MG63 (cell line): ENCODE measurements around the gene TBX3. TPM values are rescaled to one million over a fixed set of nuclear protein-coding genes. Genes with fewer than 3 reads are reported as not detected.

Experiments
- DNase-seq: peaks from one replicate; pipeline ENCODE4 v3.0.0-alpha.2; 2020
- H3K27me3 ChIP-seq: fragments of 250-450 bp; sonication (Bioruptor Pico); 2 replicates; pipeline ENCODE4 v1.5.1; 2020; ENCODE audit warnings: mild to moderate bottlenecking, moderate library complexity
- H3K36me3 ChIP-seq: fragments of 250-450 bp; sonication (Bioruptor Pico); 2 replicates; pipeline ENCODE4 v1.5.1; 2020; ENCODE audit warnings: mild to moderate bottlenecking, moderate library complexity
- H3K4me3 ChIP-seq: fragments of 250-450 bp; sonication (Bioruptor Pico); 2 replicates; pipeline ENCODE4 v1.5.1; 2020; ENCODE audit warnings: mild to moderate bottlenecking, moderate library complexity
- H3K9me3 ChIP-seq: fragments of 250-450 bp; sonication (Bioruptor Pico); 2 replicates; pipeline ENCODE4 v1.5.1; 2020; ENCODE audit warnings: mild to moderate bottlenecking, moderate library complexity
- total RNA-seq: library from RNA; depleted of rRNA; stranded (reverse); fragments of >200 nt; shearing (Covaris generic); gene quantifications from 2 replicates; pipeline ENCODE4 v1.2.3, GENCODE V29; 2014; ENCODE audit warnings: low replicate concordance

The TBX3 gene
- total RNA-seq, 1 experiment from 2014 or later = 7.1 TPM

DNA sequence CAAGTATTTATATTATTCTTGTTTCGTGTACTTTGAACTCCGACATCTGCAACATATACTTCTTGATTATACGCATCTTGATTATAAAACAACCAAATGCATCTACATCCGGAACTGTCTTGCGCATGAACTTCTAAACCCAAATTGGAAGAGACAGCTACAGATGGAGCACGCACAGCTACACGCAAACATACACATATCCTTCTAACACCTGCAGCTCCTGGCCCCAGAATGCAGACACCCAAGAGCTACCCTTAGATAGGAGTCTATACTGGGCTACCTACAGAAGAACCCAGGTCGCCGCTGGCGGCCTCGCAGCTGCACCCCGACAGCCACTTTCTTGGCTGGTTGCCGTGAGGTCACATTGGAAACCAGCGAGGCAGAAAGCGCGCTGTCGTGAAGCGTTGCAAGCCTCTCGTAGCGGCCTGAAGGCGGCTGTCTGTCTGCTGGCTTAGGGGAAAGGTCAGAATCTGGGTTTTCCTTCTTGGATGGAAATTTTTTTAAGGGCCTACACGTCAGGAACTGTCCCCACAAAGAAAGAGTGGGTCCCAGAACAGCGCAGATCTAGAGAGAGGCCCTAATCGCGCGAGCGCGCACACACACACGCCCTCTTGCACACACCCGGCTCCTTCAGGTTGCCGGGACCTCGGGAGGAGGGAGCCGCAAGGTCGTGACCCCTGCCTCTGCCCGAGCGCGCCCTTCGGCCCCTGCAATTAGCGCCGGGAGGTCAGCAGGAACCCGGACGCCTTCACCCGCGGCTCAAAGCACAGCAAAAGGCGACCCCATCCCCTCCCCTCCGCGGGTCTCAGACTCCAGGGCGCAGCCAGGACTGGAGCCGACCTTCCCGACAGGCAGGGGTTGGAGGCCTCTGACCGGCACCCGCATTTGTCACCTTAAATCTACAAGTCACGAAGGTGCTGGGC, 17.0 kb downstream of the TBX3 start:
- Histone ChIP-seq H3K36me3 (no peaks in the 10 kb centered on the region; the same call in 1 of the 2 replicates), H3K9me3 (no peaks in the 10 kb centered on the region), H3K4me3 (no peak overlapping the region), H3K27me3 (no peaks in the 10 kb centered on the region)
- DNase-seq = no peak

- H3K36me3 ChIP-seq = no peaks in the 10 kb centered on the region
- no peak overlapping the region for H3K4me3 ChIP-seq
- H3K27me3 ChIP-seq = no peaks in the 10 kb centered on the region
- H3K9me3 ChIP-seq = no peaks in the 10 kb centered on the region
- no peak for DNase-seq
Measured at GRCh38 chr12:114665411-114666260, 18.3 kb downstream of the TBX3 start.

DNA sequence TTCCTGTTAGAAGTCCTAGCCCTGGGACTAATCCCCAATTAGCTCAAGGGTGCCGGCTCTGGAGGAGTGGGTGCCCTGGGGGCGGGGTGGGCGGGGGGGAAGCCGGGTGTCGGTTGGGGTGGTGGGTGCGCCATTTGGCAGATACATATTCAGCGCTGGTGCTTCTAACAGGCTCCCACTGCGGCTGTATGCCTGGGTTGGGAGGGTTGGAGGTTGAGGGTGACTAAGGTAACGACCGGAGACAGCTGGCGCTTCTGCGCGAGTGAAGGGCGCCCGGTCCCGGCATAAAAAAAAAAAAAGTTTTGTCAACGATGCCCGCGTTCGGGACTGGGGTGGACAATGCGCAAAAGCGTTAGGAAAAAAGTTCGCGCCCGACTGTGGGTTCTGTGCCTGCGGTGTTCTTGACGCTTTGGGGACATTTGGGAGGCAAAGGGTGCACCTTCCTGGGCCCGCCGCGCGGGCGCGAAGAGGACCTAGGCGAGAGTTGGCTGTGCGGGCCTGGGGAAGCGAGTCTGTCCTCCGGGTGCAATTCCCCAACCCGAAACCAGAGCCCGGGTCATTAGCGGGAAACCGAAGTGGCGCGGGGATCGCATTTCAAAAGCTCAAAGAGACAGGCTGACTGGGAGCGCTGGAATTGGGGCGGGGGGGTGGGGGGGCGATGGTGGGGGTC, 19.2 kb downstream of the TBX3 start:
- no peak overlapping the region for H3K4me3 ChIP-seq
- H3K27me3 ChIP-seq = no peaks in the 10 kb centered on the region
- no peaks in the 10 kb centered on the region for H3K9me3 ChIP-seq
- no peaks in the 10 kb centered on the region for H3K36me3 ChIP-seq
- DNase-seq = no peak

- no peak overlapping the region for H3K4me3 ChIP-seq
- no peaks in the 10 kb centered on the region for H3K36me3 ChIP-seq
- DNase-seq = peak; percentile 70
- H3K27me3 ChIP-seq = no peaks in the 10 kb centered on the region
- H3K9me3 ChIP-seq = no peaks in the 10 kb centered on the region
Measured at GRCh38 chr12:114662512-114663177, 21.3 kb downstream of the TBX3 start.

DNA sequence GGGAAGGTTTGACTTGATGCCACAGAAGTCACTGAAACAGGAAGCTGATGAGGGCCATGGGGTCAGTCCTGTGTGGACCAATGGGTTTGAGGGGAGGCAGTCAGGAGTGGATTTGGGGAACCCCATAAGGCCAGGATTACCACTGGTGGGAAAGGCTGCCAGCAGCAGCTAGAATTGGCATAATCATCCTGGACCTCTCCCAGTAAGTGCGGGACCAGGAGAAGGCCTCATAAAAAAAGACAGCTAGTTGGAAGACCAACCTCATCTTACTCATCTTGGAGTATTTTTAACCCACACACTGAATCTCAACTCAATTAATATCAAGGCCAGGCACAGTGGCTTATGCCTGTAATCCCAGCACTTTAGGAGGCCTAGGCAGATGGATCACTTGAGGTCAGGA, 22.7 kb downstream of the TBX3 start:
- H3K9me3 ChIP-seq = no peaks in the 10 kb centered on the region
- no peaks in the 10 kb centered on the region for H3K36me3 ChIP-seq
- no peaks in the 10 kb centered on the region for H3K27me3 ChIP-seq
- peak; percentile 53 for DNase-seq
- no peak overlapping the region for H3K4me3 ChIP-seq

- H3K9me3 ChIP-seq = no peaks in the 10 kb centered on the region
- H3K27me3 ChIP-seq = no peaks in the 10 kb centered on the region
- no peak overlapping the region for H3K4me3 ChIP-seq
- H3K36me3 ChIP-seq = no peaks in the 10 kb centered on the region
- no peak for DNase-seq
Measured at GRCh38 chr12:114659084-114659483, 24.9 kb downstream of the TBX3 start.

DNA sequence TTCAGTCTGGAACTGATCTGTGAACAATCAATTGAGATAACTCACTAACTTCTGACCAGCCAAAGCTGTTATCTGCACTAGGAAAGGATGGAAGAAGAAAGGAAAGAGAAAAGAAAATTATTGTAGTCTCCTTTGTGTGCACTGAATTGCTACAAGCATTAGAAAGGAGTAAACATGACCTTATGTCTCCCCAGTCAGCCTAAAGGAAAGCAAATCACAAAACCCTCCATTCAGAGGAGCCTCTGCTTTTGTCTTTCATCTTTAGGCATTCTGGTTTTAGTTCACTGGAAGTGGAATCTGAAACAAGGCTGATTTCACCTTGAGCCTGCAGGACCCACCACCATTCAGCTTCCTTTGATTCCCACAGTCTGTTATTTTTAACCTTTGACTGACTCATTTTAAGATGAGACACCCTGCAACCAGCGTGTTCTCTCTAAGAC, 26.0 kb downstream of the TBX3 start:
- no peak for DNase-seq
- no peaks in the 10 kb centered on the region for H3K36me3 ChIP-seq
- no peaks in the 10 kb centered on the region for H3K27me3 ChIP-seq
- H3K4me3 ChIP-seq = no peak overlapping the region
- no peaks in the 10 kb centered on the region for H3K9me3 ChIP-seq

- no peaks in the 10 kb centered on the region for H3K36me3 ChIP-seq
- no peaks in the 10 kb centered on the region for H3K9me3 ChIP-seq
- no peaks in the 10 kb centered on the region for H3K27me3 ChIP-seq
- no peak for DNase-seq
- no peak overlapping the region for H3K4me3 ChIP-seq
Measured at GRCh38 chr12:114657597-114657920, 26.4 kb downstream of the TBX3 start.

GRCh38 chr12:114656906-114657596, 26.9 kb downstream of the TBX3 start:
- Histone ChIP-seq H3K27me3 (no peaks in the 10 kb centered on the region), H3K9me3 (no peaks in the 10 kb centered on the region), H3K4me3 (no peak overlapping the region), H3K36me3 (no peaks in the 10 kb centered on the region)
- no peak for DNase-seq

- DNase-seq = peak; percentile 66
- Histone ChIP-seq H3K36me3 (no peaks in the 10 kb centered on the region), H3K4me3 (no peak overlapping the region)
Measured at GRCh38 chr12:114655934-114656749, 27.8 kb downstream of the TBX3 start.

DNA sequence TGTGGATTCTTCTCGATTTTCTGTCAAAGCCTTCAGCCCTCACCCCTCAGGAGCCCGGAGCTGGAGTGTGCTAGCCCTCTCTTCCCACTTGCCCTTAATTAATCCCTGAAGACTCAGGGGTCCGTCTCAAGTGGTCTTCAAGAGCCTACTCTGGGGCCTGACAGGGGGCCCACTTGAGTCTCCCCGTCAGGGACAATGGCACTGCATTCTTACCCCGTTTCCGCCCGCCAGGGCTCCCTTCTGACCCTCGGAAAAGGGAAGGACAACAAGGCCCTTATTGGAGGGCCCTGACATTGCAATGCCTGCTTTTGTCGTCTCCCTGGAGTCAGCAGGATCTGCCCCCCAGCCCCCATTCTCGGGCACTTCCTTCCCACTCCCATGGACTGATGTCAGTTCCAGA, 34.4 kb downstream of the TBX3 start:
- Histone ChIP-seq H3K9me3 (no peaks in the 10 kb centered on the region), H3K36me3 (no peaks in the 10 kb centered on the region), H3K4me3 (no peak overlapping the region), H3K27me3 (no peaks in the 10 kb centered on the region)
- no peak for DNase-seq

More at GRCh38 chr12:114655934-114656749, 27.8 kb downstream of the TBX3 start:
- no peaks in the 10 kb centered on the region for H3K27me3 ChIP-seq
- H3K9me3 ChIP-seq = no peaks in the 10 kb centered on the region

DNA sequence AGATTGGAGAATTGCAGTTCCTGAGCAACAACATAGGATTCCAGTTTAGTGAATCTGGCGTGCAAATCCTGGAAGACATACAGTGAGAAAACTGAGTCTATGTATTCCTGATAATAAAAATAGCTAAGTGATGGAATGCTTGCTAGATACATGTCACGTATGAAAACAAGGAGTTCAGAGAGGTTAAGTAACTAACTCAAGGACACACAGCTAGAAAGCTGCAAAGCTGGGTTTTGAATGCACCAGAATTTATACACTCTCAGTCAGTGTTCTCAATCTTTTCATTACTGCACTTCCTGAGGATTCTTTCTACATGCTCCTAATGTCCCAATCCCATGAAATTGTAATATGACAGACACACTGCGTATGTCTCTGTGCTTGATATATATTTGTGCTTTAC, 35.3 kb downstream of the TBX3 start:
- Histone ChIP-seq H3K27me3 (no peaks in the 10 kb centered on the region), H3K36me3 (no peaks in the 10 kb centered on the region), H3K4me3 (no peak overlapping the region), H3K9me3 (no peaks in the 10 kb centered on the region)
- no peak for DNase-seq

DNA sequence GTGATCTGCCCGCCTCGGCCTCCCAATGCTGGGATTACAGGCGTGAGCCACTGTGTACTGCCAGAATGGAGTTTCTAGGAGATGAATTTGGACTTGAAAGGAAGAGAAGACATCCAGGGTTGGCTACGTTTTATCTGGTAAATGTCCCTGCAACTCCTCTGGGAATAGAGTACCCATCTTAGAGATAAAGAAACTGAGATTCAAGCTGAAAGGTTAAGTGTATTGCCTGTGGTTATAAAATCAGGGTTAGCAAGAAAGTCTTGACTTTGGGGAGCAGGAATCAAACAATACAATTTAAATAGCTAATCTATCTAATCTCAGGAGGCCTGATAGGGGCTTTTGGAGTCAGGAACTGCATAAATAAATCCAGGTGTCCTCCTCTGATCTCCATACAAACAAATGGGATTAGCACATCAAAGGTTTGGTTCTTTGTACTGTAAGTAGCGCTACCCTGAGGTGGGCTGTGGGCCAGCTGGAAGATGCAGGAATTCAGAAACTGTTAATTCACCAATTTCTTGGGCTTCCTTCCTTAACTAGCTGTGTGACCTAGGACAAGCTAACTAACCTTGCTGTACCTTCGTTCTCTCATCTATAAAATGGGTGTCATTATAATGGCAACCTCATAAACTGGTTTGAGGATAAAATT, 45.1 kb downstream of the TBX3 start:
- Histone ChIP-seq H3K4me3 (no peak overlapping the region), H3K27me3 (no peaks in the 10 kb centered on the region; the same call in 1 of the 2 replicates), H3K36me3 (no peaks in the 10 kb centered on the region), H3K9me3 (no peaks in the 10 kb centered on the region)
- no peak for DNase-seq

- DNase-seq = no peak
- no peaks in the 10 kb centered on the region for H3K9me3 ChIP-seq
- H3K4me3 ChIP-seq = no peak overlapping the region
- H3K36me3 ChIP-seq = no peaks in the 10 kb centered on the region
- H3K27me3 ChIP-seq = no peaks in the 10 kb centered on the region
Measured at GRCh38 chr12:114636723-114637480, 47.1 kb downstream of the TBX3 start.
